ENCODE data around the gene CBY3.
"Not testable (repeated sequence)": the region's sequence is repeated elsewhere in the genome, so short reads cannot be mapped to it uniquely, and the experiment has no call there.

Gene CBY3

GRCh38 chr5:179680780-179681401 lies at the start of gene CBY3:
TSS of gene CBY3 (minus strand) at chr5:179681034. CDS start at chr5:179680918, 116 bp downstream.
- no peak for DNase-seq (ENCODE audit: low read depth in 2 of 2)

DNA sequence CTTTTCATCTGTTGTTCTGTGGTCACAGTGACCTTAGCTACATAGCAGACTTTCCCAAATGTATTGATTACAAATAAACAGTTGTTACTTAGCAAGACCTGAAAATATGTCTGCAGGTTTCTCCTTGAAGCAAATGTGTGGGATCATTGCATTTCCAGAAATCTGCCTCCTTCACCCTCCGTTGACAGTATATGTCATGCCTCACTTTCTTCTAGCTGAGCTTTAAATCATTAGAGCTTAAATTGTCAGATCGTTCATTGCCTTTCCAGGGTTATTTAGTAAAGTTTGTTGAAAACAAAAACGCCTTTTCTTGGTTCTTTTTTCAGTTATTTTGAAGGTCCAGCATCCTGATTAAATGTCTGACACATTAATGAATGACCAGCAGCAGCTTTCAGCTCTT lies 49.5 kb upstream of the CBY3 start:
- DNase-seq (ENCODE audit: low read depth in 2 of 2): no peak

GRCh38 chr5:179729727-179730126 lies 48.9 kb upstream of the CBY3 start:
- DNase-seq (ENCODE audit: low read depth in 2 of 2): no peak

GRCh38 chr5:179729303-179729702 lies 48.5 kb upstream of the CBY3 start:
- no peak for DNase-seq (ENCODE audit: low read depth in 2 of 2)

GRCh38 chr5:179727106-179727505 lies 46.3 kb upstream of the CBY3 start:
- no peak for DNase-seq (ENCODE audit: low read depth in 2 of 2)

GRCh38 chr5:179724163-179724562 lies 43.3 kb upstream of the CBY3 start:
- DNase-seq (ENCODE audit: low read depth in 2 of 2): no peak

DNA sequence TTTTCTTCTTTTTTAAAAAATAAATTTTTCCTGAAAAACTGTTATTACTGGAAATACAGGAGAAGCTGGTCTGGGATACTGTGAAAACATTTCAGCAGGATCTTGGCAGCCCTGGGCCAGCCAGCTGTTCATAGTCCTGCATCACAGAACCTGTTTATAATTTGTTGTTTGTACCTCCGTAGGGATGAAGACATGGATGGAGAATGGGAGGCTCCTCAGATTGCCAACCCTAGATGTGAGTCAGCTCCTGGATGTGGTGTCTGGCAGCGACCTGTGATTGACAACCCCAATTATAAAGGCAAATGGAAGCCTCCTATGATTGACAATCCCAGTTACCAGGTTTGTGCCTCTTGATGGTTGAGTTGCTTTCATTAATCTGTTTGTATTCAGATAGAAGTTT lies 39.4 kb upstream of the CBY3 start:
- DNase-seq (ENCODE audit: low read depth in 2 of 2): no peak

DNA sequence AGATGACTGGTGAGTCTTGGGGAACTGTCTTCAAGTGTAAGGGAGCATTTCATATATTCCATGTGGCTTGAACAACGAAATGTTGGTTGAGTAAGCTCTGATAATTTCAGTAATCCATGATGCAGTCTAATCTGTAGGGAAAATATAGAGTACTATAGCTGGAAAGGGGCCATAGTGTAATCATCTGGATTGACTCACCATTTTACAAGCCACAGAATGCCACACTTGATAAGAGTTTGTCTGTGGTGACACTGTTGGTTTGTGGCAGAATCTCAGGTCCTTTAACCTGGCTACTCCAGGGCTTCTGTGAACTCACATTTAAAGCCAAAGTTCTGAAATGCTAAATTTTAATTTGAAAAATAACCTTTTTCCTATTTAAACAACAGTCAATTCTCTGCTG lies 35.5 kb upstream of the CBY3 start:
- no peak for DNase-seq (ENCODE audit: low read depth in 2 of 2)

- no peak for DNase-seq (ENCODE audit: low read depth in 2 of 2)
Observed at GRCh38 chr5:179700401-179700918, 19.6 kb upstream of the CBY3 start.

GRCh38 chr5:179699616-179700237 lies 18.9 kb upstream of the CBY3 start:
- DNase-seq (ENCODE audit: low read depth in 2 of 2): no peak

- no peak for DNase-seq (ENCODE audit: low read depth in 2 of 2)
Observed at GRCh38 chr5:179698935-179699615, 18.2 kb upstream of the CBY3 start, which contains the start of gene CANX. TSS of gene CANX (plus strand) at chr5:179698967. CDS start at chr5:179705682, 6,715 bp downstream.

DNA sequence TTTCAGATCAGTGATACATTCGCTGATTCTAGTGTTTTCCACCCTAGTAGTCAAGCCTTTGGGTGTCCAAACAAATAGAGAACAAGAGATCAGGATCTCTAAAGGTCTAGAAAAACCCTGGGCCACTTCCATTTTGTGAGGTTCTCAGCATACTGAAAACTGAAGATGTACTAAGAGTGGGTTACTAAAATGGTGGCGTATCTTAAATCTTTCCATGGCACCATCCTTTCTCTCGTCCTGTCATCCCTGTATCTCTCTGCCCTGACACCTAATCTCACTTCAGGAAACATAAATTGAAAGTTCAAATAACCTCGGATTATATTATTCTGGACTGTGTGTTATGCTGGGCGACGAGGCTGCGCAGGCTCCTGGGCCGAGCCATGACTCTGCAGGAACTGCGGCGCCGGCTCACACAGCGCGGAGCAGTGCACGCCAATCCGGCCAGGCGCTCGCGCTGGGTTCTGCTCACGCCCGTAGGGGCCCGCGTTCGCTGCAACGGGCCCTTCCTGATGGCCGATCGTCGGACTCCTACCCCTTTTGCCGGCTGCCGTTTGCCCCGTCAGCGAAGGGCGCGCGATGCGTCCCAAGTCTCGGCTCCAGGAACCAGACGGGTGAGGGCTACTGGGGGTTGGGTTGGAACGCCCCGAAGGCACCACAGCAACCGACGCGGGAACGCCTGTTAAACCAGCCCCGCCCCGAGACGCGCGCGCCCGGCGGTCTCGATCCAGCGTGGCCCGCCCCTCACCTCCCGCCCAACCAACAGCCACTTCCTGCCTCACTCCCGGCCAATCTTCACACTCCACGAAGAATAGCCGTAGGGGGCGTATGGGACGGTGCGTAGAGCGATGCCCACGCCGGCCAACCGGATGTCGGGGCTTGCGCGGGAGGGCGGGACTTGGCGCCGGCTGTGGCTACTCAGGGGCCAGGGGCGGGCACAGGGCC lies 17.4 kb upstream of the CBY3 start:
- DNase-seq (ENCODE audit: low read depth in 2 of 2): peak; percentile 96

GRCh38 chr5:179697543-179697942 lies 16.7 kb upstream of the CBY3 start:
- DNase-seq (ENCODE audit: low read depth in 2 of 2): not testable (repeated sequence)

GRCh38 chr5:179697108-179697507 lies 16.3 kb upstream of the CBY3 start:
- no peak for DNase-seq (ENCODE audit: low read depth in 2 of 2)

GRCh38 chr5:179696603-179697002 lies 15.8 kb upstream of the CBY3 start:
- DNase-seq (ENCODE audit: low read depth in 2 of 2): no peak

DNA sequence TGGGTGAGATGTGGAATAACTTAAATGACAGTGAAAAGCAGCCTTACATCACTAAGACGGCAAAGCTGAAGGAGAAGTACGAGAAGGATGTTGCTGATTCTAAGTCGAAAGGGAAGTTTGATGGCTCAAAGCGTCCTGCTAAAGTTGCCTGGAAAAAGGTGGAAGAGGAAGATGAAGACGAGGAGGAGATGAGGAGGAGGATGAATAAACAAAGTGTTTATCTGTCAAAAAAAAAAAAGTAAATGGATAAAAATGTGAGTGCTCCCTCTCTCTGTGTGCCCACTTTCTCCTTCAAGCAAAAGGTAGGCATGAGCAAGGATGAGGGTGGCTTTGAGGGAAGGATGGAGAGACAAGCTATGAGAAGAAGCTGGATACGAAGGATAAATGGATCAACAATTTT lies 13.7 kb upstream of the CBY3 start:
- no peak for DNase-seq (ENCODE audit: low read depth in 2 of 2)

DNA sequence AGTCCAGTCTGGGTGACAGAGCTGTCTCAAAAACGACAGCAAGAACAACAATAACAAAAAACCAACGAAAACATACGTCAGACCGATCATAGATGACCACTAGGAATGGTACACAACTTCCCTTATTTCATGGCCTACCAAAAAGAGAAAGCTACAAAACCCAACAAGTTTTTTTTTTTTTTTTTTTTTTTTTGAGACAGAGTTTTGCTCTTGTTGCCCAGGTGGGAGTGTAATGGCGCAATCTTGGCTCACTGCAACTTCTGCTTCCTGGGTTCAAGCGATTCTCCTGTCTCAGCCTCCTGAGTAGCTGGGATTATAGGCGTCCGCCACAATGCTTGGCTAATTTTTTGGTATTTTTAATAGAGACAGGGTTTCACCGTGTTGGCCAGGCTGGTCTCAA lies 8.4 kb upstream of the CBY3 start:
- DNase-seq (ENCODE audit: low read depth in 2 of 2): not testable (repeated sequence)

- DNase-seq (ENCODE audit: low read depth in 2 of 2): no peak
Observed at GRCh38 chr5:179680014-179680779, 637 bp downstream of the CBY3 start.

DNA sequence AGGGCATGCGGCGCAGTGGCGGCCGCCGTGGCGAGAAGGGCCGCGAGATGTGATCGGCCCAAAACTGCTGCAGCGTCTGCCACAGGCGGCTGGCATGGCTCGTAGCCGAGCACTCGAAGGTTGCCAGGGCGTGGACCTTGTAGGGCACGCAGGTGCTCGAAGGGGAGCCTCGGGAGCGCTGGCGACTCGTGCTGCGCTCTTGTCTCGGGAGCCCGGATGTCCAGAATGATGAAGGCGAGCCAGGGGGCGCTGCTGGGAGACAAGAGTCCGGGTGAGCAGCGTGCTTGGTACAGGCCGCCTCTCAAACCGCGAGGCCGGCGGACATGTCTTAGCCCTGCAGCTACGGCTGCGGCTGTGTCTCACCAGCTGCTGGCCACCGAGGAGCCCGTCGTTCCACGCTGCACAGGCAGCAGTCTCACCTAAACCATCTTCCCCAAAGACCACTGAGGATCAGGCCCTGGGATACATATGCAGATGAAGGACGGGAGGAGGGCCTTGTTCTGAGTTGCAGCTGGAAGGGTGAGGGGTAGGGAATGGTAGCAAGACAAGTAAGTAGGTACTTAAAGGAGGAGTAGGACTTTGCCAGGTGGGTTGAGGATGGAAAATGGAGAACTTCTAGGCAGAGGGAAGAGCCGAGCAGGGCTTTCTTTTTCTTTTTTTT lies 1.7 kb downstream of the CBY3 start:
- DNase-seq (ENCODE audit: low read depth in 2 of 2): peak; percentile 51 to 58

Data from stimulated activated CD4-positive, alpha-beta T cell treated with anti-CD3 and anti-CD28 coated beads, Interleukin-1b, Interleukin-23, amount 100 ng/mL, for 4 hours (primary cell).